Skin epidermis (tissue), 12 donors: ENCODE data around the gene RNF207.

Source experiments
- H3K27ac ChIP-seq, 21 experiments: fragments of 200-600 bp; sonication (generic) in 11 of 21; one replicate each; pipeline ENCODE4 v1.5.0; 2020; ENCODE audit warnings: mild to moderate bottlenecking in 3 of 21, inconsistent platforms in 2 of 21, moderate library complexity in 2 of 21
- H3K4me3 ChIP-seq, 7 experiments: fragments of 200-600 bp; sonication (generic) in 2 of 7; one replicate each; pipeline ENCODE4 v1.5.0; 2020; ENCODE audit warnings: inconsistent platforms in 2 of 7, mild to moderate bottlenecking in 2 of 7, moderate library complexity in 1 of 7

Gene RNF207, protein sequence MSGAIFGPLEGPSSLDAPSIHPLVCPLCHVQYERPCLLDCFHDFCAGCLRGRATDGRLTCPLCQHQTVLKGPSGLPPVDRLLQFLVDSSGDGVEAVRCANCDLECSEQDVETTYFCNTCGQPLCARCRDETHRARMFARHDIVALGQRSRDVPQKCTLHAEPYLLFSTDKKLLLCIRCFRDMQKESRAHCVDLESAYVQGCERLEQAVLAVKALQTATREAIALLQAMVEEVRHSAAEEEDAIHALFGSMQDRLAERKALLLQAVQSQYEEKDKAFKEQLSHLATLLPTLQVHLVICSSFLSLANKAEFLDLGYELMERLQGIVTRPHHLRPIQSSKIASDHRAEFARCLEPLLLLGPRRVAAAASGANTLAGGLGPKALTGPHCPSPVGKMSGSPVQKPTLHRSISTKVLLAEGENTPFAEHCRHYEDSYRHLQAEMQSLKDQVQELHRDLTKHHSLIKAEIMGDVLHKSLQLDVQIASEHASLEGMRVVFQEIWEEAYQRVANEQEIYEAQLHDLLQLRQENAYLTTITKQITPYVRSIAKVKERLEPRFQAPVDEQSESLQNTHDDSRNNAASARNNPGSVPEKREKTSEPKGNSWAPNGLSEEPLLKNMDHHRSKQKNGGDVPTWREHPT

DNA sequence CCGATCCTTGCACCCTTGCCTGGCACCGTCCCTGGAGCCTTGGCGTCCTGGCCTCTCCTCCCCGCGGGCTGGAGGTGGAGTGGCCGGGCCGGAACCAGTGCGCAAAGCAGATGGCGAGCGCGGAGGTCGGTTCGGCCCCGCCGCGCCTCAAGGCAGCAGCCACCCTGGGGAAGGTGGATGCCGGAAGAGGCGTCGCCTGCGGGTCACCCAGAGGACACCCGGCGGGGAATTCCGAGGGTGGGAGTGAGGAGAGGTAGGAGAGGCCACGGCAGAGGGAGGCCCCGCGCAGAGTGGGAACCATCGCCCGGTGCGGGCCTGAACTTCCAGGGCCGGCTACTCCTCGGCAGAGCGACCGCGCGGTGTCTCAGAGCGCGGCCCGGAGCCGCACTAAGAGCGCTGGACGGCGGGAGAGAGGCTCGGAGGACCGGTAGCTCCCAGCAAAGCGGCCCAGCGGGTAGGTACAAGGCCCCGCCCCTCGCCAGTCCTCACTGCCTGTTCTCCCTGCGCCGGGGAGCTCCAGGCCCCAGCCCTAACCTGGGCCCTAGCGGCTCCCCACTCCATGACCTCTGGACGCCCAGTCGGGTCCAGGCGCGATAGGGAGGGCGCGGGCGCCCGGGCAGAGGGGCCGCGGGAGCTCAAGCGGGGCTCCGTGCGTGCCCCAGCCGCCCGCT is at the start of gene RNF207:
Gene RNF207 (plus strand): TSS at position 271 of the 671 bp plus-strand sequence. CDS start 417 bp downstream, outside the sequence.
- peak within 1 kb of the TSS in 14 of 21 experiments; percentile 4 to 60 (median 39) for H3K27ac ChIP-seq

DNA sequence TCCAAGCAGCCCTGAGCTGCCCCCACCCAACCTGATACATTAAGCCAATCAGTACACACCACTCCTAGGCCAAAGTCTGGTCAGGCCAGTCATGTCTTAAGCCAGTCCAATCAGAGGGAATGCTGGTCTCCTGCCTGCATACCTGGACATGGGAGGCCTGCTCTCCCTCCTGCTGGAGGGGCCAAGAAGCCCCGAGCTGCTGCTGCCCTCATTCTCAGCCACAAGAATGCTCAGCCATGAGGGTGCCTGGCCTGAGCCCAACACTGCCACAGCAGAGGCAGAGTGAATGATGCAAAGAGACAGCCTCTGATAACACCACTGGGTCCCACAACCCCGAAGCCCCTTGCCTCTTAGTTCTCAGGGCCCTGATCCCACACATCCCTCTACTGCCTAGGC is 48.8 kb upstream of the RNF207 start:
- H3K4me3 ChIP-seq: no peak overlapping the region
- no peak overlapping the region for H3K27ac ChIP-seq

More for the DNA sequence above, at the start of gene RNF207:
- H3K4me3 ChIP-seq: peak within 1 kb of the TSS; percentile 28 to 50 (median 35)

DNA sequence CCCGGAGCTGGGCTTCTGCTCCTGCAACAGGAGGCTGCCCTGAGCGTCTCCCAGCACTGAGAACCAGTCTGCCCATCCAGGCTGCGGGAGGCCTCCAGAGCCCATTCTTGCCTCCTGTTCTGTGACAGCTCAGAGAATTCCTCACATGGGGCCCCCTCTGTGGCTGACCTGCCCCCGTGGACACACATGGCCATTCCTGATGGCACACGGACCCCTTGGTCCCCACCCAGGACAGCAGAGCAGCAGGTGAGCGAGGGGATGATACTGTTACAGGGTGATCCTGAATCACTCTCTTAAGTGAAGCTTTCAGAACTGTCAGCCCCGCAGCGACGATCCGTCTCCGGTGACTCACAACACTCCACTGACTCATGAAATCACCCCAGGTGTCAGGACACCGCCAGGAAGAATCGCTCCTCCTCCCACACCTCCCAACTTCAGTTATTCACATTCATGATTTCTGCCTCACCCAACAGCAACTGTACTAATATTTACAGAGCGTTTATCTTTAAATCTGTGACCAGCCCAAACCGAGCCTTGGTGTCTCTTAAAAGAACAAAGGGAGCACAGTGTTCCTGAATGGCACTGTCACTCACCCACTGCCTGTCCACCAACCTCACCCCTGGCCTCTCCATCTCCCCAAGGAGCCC is 48.3 kb upstream of the RNF207 start:
- Histone ChIP-seq H3K27ac (no peak overlapping the region), H3K4me3 (no peak overlapping the region)

DNA sequence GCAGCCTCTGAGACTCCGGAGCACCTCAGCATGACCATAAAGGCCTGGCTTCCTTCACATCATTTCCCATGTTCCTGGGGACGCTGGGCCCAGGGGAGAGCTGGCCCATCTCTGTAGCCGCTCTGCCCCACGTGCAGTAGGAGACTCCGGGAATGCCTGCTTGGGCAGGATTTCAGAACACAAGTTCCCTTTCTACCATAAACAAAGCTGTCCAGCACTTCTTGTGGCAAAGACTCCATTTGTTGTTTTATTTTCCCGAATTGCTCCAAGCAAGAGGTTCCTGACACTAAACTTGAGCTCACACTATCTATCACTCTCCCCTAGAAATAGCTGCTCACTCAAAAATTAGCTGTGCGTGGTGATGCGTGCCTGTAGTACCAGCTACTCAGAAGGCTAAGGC is 47.7 kb upstream of the RNF207 start:
- H3K4me3 ChIP-seq: no peak overlapping the region
- no peak overlapping the region for H3K27ac ChIP-seq

DNA sequence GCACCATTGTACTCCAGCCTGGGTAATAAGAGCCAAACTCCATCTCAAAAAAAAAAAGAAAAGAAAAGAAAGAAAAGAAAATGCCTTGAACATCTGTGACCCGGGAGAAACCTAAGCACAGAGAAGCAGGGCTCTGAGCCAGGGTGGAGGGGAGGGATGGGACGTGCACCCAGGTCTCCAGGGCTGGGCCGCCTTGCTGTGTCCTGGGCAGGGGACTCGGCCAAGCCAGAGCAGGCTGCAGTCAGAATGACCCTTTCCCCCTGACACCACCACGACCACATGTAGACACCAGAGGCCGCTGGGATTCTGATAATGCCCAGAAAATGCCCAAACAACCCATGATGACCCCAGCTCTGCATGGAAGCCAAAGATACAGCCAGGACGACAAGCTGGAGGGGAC is 43.6 kb upstream of the RNF207 start:
- Histone ChIP-seq H3K27ac (no peak overlapping the region), H3K4me3 (no peak overlapping the region)

DNA sequence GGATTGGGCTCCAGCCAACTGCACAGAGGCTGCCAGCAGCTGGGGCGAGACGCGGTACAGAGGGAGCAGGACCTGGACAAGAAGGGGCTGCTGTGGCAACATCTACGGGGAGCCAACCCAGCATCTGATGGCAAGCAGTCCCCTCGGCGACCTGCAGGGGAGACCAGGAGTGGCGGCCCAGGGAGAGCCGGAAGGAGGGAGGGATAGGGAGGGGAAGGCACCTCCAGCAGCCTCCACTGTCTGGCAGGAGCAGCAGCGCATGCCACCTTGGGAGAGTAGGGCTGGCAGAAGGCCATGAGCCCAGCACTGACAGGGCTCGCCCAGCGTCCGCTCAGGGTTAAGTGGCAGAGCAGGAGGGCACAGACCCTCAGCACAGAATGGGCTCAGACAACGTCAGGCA is 43.1 kb upstream of the RNF207 start:
- no peak overlapping the region for H3K4me3 ChIP-seq
- H3K27ac ChIP-seq: no peak overlapping the region

DNA sequence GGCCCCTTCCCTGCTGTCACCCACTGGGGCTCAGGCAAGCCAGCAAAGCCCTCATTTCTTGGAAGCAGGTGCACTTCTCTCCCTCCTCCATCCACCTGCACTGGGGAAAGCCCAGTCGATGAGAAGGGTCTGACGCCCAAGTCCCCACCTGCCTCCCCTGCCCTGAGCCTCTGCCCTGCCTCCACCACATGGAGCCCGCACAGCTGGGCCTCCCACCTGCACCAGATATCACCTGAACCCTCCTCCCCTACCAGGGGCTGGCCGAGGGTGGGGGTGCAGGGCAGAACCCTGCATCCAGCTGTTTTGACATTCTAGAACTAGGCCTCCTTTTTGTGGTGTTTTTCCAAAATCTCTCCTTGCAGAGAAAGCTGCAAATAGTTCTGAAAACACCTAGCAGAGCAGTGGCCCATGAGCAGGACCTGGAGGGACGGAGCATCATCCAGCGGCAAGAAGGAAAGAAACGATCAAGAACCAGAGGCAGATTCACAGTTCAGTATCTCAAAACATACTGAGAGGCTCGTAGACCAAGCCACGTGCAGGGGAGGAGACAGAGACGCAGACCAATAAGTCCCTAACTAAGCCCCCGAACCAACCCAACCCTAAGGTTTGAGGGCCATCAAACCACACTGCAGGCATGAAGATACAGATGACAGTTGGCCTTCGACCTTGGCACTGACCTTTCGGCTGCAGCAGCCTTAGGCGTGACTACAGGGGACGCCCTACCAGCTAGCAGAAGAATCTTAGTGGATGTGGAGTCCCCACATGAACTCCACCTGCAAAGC is 42.5 kb upstream of the RNF207 start:
- H3K27ac ChIP-seq: no peak overlapping the region

DNA sequence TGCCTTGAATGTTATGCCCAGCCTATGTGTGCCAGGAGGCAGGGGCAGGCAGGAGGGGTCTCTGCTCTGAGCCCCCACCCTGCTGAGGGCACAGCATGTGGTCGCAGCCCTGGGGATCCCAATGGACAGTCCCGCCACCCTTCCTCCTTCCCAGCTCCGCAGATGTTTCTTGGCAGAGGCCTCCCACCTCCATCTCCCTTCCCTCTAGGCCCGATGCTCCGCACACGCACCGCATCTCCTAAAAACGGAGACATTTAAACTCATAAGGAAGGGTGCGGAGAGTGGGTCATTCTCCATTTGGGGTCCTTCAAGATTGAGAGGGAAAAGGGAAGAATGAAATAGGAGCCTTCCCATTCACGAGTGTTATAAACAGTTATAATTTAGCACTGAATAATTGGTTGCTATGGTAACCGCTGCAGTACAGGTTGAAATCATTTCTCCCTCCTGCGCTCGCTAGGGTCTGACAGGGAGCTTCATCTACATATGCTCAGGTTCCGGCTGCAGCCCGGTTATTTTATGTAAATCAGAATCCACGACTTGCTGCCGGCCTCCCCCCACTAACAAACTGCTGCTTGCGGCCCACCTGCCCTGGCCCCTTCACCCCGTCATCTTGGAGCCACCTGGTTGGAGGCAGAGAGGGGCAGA is 41.8 kb upstream of the RNF207 start:
- no peak overlapping the region for H3K27ac ChIP-seq
- no peak overlapping the region for H3K4me3 ChIP-seq

More for the DNA sequence above, 42.5 kb upstream of the RNF207 start:
- no peak overlapping the region for H3K4me3 ChIP-seq

DNA sequence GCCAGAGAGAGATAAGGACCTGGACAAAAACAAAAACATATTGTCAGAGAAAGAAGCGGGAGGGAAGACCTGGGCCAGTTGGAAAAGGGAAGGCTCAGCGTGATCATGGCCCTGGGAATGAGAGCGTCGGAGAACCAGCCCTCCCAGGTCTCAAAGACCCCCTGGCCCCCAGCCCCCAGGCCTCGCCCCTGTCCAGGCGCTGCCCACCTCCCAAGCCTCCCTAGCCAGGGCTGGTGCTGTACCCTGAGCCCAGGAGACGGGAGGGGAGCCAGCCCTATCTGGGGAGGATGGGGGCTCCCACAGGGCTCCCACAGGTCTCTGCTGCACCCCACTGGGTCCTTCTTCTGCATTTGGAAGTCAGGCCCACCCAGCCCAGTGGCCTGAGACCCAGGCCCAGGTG is 40.9 kb upstream of the RNF207 start:
- no peak overlapping the region for H3K27ac ChIP-seq
- no peak overlapping the region for H3K4me3 ChIP-seq

DNA sequence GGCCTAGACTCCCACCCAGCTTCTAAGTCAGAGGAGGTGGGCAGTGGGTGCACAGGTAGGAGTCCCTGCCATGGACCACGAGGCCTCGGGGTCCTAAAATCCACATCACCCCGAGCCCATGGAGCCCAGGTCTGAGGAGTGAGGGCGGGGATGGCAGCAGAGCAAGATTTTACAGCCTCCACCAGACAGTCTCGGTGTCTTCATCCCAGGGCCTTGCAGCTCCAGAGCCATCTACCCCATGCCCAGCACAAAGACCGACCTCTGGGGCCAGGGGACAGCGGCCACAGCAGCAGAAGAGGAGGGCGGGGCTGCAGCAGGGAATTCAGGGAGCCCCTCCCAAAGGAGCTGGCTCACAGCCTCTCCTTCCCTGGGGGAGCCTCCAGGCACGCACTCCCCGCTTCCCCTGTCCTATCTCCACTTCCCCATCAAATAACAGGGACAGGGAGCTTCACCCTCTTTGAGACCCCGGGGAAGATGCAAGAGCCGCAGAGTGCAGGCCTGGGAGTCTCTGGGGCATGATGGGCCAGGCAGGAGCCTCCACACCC is 40.4 kb upstream of the RNF207 start:
- no peak overlapping the region for H3K4me3 ChIP-seq
- no peak overlapping the region for H3K27ac ChIP-seq

DNA sequence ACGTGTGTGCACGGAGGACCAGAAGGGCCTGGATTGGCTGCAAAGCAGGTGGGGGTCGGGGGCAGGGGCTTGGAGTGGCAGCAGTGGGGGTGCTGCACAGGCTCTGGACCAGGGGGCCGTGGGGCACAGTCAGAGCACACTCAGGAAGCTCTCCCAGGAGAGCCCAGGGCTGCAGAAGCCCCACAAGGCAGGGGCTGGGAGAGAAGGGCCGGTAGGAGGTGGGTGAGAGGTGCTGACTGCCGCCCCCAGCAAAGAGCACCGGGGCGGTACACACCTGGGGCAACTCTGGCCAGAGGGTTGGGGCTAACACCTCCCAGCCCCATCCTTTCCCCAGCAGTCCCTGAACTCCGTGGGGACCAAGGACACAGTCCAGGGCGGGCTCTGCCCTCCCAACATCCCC is 39.7 kb upstream of the RNF207 start:
- Histone ChIP-seq H3K4me3 (no peak overlapping the region), H3K27ac (no peak overlapping the region)

DNA sequence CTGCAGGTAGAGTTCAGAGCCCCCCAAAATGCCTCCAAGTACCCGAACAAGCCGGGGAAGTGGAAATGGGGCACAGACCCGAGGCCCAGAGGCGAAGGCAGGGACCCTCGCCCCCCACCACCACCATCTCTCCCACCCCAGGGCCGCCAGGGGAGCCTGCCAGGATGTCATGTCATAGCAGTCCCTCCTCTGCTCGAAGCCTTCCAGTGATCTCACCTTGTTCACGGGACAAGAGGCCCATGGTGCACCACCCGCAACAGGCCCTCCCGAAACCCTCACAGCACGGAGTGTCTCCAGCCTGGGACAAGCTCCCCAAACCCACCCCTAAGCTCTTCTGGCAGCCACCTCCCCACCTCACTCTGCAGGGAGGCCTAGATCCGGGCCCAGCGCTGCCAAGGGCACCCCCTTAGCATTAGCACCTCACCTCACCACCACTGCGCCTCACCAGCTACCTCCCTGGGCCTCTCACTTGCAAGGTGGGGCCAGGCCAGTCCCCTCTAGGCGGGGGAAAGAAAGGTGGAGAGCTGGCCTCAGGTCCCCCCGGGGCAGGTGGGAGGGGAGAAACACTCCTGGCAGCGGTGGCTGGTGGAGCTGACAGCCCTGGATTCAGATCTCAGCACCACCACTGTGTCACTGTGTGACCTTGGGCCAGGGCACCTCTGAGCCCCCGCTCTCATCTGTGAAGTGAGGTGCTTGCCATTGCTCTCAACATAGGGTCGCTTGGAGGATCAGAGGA is 39.1 kb upstream of the RNF207 start:
- no peak overlapping the region for H3K4me3 ChIP-seq
- H3K27ac ChIP-seq: no peak overlapping the region

DNA sequence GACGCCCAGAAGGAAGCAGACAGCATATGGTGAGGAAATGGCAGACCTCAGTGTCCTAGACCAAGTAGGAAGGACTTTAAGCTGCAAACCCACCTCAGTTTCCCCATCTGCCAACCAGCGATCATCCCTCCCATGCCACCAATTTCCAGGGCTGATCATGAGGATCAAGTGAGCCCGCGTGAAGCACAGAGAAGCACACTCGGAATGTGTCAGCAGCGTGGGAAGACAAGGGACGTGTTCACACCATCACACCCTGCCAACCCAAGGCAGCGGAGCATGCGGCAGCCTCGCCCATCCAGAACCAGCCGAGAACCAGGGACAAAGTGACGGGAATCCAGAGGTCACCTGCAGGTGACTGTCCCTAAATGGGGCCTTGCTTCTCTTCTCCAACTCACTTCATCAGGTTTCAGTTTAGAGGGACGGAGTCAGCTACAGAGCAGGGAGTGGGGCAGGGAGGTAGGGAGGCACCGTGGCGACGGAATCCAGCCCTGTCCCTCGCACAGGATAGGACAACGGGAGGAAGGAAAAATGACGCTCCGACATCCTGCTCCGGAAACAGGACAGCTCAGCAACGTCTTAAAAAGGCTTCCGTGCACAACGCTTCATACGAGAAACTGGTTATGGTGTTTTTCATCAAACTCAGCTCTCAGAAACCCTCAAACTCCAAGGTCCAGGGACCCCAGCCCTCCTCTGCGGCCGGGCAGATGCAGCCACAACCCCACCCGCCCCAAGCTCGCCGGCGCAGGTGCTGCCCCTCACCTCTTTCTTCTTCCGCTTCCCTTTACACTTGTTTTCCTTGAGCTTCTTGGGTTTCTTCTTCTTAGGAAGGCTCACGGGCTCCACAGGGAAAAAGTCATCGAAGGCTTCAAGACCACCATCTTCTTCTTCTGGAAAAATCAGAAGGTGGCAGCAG is 38.3 kb upstream of the RNF207 start:
- Histone ChIP-seq H3K4me3 (no peak overlapping the region), H3K27ac (no peak overlapping the region)

DNA sequence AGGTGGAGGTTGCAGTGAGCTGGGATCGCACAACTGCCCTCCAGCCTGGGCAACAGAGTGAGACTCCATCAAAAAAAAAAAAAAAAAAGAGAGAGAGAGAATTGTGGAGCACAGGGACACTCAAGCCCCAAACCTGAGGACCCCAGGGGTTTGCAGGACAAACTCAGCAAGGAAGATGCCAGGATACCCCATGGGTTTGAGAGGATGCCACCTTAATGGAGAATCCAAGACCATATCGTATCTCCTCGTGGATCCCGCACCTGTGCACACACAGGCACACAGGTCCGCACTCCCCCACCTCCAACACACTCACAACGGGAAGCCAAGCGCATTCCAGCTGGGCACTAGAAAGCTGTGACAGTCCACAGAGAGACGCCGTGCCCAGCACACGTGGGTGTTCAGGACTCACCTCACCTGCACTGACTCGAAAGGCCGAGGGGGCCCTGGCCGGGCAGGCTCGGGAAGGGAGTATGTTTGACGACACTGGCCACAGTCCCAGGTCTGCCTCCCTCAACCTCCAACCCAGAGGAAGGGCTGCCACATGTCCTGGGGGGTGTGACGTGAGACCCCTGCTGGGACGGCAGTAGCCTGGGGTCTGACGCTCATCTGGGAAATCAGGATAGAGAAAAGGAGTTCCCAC is 36.9 kb upstream of the RNF207 start:
- H3K4me3 ChIP-seq: no peak overlapping the region

DNA sequence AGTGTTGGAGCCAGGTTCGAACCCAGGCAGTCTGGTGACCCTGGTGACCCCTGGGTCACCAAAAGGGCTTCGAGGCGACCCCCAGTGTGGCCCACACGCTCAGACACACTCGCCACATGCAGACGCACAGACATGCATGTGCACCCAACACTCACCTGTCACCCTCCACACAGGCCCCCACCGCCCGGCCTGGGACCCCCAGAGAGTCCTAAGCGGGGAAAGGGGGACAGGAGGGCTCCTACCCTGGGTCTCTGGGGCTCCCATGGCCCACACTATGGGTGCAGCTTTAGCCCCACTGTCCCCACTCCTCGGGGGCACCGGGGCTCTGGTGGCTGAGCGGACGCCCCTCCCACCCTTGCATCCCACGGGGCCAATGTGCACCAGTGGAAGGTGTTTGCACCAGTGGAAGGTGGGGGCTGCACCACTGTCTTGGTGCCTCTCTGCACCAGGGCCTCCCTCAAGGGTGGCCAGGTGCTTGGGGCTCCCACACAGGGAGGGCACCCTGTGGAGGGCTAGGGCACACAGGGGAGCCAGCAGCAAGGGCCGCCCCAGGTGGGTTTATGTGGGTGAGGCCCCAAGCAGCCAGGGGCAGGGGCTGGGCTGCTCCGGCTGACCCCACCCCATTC is 35.7 kb upstream of the RNF207 start:
- Histone ChIP-seq H3K4me3 (no peak overlapping the region), H3K27ac (no peak overlapping the region)

More for the DNA sequence above, 36.9 kb upstream of the RNF207 start:
- H3K27ac ChIP-seq: no peak overlapping the region

DNA sequence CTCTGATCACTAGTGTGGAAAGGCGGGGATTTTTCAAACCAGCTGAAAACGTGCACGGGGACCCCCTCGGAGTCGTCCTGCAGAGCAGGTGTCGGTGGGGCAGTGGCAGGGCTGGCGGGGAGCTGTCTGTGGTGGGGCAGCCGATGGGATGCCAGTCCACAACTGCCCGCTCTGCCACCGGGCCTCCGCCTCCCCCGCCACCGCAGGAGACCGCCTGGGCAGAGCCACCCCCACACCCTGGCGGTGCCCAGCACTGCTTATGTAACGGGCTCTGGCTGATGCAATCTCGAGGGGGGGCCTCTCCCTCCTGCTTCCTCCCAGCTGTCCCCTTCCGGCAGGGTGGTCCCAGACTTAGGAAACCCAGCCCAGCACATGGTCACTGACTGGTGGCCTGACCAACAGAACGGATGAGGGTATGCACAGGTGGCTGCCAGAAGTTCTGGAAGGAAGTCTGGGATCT is 35.1 kb upstream of the RNF207 start:
- H3K4me3 ChIP-seq: no peak overlapping the region
- no peak overlapping the region for H3K27ac ChIP-seq
